Measurements from ENCODE around the gene NHP2. TPM values are rescaled to one million over a fixed set of nuclear protein-coding genes. Genes with fewer than 3 reads are reported as not detected.
"Not testable (repeated sequence)": the region's sequence is repeated elsewhere in the genome, so short reads cannot be mapped to it uniquely, and the experiment has no call there.

The NHP2 gene
- total RNA-seq, 1 experiment from 2014 or later: 254 TPM

- H3K36me3 ChIP-seq (replicated peaks; ENCODE audit: control insufficient read depth, insufficient read depth, low read length); DNase-seq; H3K27me3 ChIP-seq (ENCODE audit: control insufficient read depth, insufficient read depth, low read length): not testable (repeated sequence)
- H3K4me3 ChIP-seq (ENCODE audit: insufficient read depth, low read depth, low read length): peak overlapping the region; percentile 80
These were observed 23.5 kb downstream of the NHP2 start for GRCh38 chr5:178130234-178130575.

GRCh38 chr5:178129296-178129695 lies 24.4 kb downstream of the NHP2 start:
- DNase-seq: peak; percentile 37
- Histone ChIP-seq H3K27me3 (ENCODE audit: control insufficient read depth, insufficient read depth, low read length) (no peaks in the 10 kb centered on the region), H3K36me3 (replicated peaks; ENCODE audit: control insufficient read depth, insufficient read depth, low read length) (0 out of 2 replicates have a peak, but pooled peaks cover 3% of the 10 kb centered on the region), H3K4me3 (ENCODE audit: insufficient read depth, low read depth, low read length) (no peak overlapping the region)

- DNase-seq; H3K4me3 ChIP-seq (ENCODE audit: insufficient read depth, low read depth, low read length); H3K36me3 ChIP-seq (replicated peaks; ENCODE audit: control insufficient read depth, insufficient read depth, low read length); H3K27me3 ChIP-seq (ENCODE audit: control insufficient read depth, insufficient read depth, low read length): not testable (repeated sequence)
These were observed 26.2 kb downstream of the NHP2 start for GRCh38 chr5:178127300-178128009.

- no peak overlapping the region for H3K4me3 ChIP-seq (ENCODE audit: insufficient read depth, low read depth, low read length)
- no peaks in the 10 kb centered on the region for H3K27me3 ChIP-seq (ENCODE audit: control insufficient read depth, insufficient read depth, low read length)
- H3K36me3 ChIP-seq (replicated peaks; ENCODE audit: control insufficient read depth, insufficient read depth, low read length): peaks cover 8% of the 10 kb centered on the region
- peak; percentile 89 for DNase-seq
These were observed 27.1 kb downstream of the NHP2 start for GRCh38 chr5:178126556-178126955.

- H3K36me3 ChIP-seq (replicated peaks; ENCODE audit: control insufficient read depth, insufficient read depth, low read length): peaks cover 13% of the 10 kb centered on the region
- no peak for DNase-seq
- H3K27me3 ChIP-seq (ENCODE audit: control insufficient read depth, insufficient read depth, low read length): no peaks in the 10 kb centered on the region
These were observed 28.3 kb downstream of the NHP2 start for GRCh38 chr5:178125253-178125906.

DNA sequence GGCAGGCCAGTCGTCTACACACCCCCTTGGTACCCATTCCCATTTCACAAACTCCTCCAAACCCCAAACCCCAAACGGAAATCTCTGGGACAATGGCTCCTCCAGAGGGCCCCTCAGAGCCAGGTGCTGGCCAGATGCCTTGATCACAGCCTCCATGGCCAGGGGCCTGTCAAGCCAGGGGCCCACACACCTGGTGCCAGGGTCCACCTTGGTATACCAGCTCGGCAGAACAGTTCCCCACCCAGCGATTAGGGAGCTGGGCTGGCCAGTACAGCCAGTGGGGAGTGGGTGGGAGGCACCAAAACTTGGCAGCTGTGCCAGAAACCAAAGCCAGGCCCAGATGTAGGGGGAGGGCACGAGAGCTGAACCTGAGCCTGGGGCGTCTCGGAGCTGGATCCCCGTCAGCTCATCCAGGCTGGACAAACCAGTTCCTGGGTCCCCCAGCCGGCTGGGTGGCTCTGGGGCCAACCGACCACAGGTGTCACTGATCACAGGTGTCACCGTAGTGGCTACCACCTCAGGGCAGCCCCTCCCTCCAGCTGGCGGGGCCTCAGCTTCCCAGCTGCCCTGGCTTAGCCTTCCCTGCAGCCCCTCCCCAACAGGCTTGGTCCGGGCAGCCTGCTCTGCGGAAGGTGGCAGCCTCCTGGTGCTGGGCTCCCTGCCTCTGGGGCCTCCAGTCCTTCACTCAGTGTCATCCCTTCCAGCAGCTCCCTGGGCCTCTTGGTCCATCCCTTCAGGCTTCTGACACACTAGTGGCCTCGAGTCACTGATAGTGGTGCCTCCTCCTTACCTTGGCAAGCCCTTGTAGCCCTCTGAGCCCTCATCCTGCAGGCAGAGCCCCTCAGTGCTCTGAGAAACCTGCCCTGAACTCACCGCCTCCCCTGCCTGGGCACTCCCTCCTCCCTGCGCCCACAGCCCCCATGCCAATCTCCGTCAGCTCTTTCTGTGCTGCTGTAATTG lies 29.4 kb downstream of the NHP2 start:
- Histone ChIP-seq H3K27me3 (ENCODE audit: control insufficient read depth, insufficient read depth, low read length) (no peaks in the 10 kb centered on the region), H3K4me3 (ENCODE audit: insufficient read depth, low read depth, low read length) (no peak overlapping the region), H3K36me3 (replicated peaks; ENCODE audit: control insufficient read depth, insufficient read depth, low read length) (peaks cover 16% of the 10 kb centered on the region)
- peak; percentile 65 for DNase-seq

More at GRCh38 chr5:178125253-178125906, 28.3 kb downstream of the NHP2 start:
- H3K4me3 ChIP-seq (ENCODE audit: insufficient read depth, low read depth, low read length): no peak overlapping the region

DNA sequence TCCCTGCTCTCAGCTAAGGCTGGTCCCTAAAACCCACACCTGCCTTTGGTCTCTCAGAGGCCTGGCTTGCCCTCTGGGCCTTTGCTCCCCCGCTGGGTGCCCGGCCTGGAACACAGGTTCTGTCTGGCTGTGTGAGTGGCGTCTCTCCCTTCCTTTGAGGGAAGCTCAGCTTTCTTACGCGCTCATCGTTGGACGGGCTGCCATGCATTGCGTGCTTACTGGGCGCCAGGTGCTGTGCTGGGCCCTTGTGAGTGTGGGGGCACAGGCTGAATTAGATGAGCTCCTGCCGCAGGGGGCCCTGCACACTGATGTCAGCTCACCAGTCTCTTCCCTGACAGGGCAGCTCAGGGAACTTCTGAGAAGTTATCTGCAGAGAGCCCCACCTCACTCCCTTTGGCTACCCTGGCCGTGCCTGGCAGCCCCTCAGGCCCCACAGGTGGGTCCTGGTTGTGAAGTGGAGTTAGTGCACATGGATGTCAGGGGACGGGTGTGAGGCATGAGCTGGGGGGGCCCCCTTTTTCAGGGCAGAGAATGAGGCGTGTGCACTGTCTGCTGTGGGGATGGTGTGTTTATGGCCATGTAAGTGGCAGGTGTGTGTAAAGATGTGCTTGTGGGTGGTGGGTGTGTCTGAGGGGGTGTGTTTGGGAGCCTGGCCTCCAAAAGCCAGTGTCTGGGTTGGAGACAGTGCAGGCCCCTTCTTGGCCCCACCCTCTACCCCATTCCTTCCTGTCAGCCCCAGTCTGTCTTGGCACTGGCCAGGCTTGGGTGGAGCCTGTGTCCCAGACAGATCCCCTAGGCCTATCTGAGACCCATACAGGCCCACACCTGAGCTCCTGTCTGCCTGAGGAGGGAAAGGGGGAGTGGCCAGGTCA lies 30.4 kb downstream of the NHP2 start:
- Histone ChIP-seq H3K4me3 (ENCODE audit: insufficient read depth, low read depth, low read length) (no peak overlapping the region), H3K27me3 (ENCODE audit: control insufficient read depth, insufficient read depth, low read length) (no peaks in the 10 kb centered on the region), H3K36me3 (replicated peaks; ENCODE audit: control insufficient read depth, insufficient read depth, low read length) (peaks cover 16% of the 10 kb centered on the region)
- peak; percentile 49 for DNase-seq

GRCh38 chr5:178122346-178122745 lies 31.3 kb downstream of the NHP2 start:
- Histone ChIP-seq H3K4me3 (ENCODE audit: insufficient read depth, low read depth, low read length) (no peak overlapping the region), H3K27me3 (ENCODE audit: control insufficient read depth, insufficient read depth, low read length) (no peaks in the 10 kb centered on the region), H3K36me3 (replicated peaks; ENCODE audit: control insufficient read depth, insufficient read depth, low read length) (peaks cover 16% of the 10 kb centered on the region)
- peak; percentile 32 for DNase-seq

GRCh38 chr5:178121391-178122276 lies 32.1 kb downstream of the NHP2 start:
- peaks cover 18% of the 10 kb centered on the region for H3K36me3 ChIP-seq (replicated peaks; ENCODE audit: control insufficient read depth, insufficient read depth, low read length)
- H3K27me3 ChIP-seq (ENCODE audit: control insufficient read depth, insufficient read depth, low read length): no peaks in the 10 kb centered on the region
- peak; percentile 46 for DNase-seq
- H3K4me3 ChIP-seq (ENCODE audit: insufficient read depth, low read depth, low read length): no peak overlapping the region

GRCh38 chr5:178120607-178121357 lies 32.9 kb downstream of the NHP2 start:
- Histone ChIP-seq H3K27me3 (ENCODE audit: control insufficient read depth, insufficient read depth, low read length) (no peaks in the 10 kb centered on the region), H3K36me3 (replicated peaks; ENCODE audit: control insufficient read depth, insufficient read depth, low read length) (peaks cover 18% of the 10 kb centered on the region), H3K4me3 (ENCODE audit: insufficient read depth, low read depth, low read length) (no peak overlapping the region)
- peak; percentile 93 for DNase-seq

DNA sequence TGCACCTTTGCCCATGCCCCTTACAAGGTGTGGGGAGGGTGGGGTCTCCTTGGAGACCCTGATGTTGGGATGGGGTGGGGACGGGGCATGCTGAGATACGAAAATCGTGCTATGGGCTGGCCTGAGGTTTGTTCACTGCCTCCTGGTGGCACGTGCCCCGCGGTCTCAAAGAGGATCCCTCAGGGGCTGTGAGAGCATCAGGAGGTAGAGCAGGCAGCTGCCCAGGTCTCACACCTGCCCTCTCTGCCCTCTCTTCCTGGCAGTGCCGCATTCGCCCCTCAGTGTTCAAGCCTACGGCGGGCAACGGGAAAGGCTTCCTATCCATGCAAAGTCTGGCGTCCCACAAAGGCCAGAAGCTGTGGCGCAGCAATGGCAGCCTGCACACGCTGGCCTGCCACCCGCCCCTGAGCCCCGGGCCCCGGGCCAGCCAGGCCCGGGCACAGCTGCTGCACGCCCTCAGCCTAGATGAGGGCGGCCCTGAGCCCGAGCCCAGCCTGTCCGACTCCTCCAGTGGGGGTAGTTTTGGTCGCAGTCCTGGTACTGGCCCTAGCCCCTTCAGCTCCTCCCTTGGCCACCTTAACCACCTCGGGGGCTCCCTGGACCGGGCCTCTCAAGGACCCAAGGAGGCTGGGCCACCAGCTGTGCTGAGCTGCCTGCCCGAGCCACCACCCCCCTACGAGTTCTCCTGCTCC lies 33.6 kb downstream of the NHP2 start:
- peak; percentile 69 for DNase-seq
- Histone ChIP-seq H3K27me3 (ENCODE audit: control insufficient read depth, insufficient read depth, low read length) (no peaks in the 10 kb centered on the region), H3K36me3 (replicated peaks; ENCODE audit: control insufficient read depth, insufficient read depth, low read length) (peaks cover 18% of the 10 kb centered on the region), H3K4me3 (ENCODE audit: insufficient read depth, low read depth, low read length) (no peak overlapping the region)

DNA sequence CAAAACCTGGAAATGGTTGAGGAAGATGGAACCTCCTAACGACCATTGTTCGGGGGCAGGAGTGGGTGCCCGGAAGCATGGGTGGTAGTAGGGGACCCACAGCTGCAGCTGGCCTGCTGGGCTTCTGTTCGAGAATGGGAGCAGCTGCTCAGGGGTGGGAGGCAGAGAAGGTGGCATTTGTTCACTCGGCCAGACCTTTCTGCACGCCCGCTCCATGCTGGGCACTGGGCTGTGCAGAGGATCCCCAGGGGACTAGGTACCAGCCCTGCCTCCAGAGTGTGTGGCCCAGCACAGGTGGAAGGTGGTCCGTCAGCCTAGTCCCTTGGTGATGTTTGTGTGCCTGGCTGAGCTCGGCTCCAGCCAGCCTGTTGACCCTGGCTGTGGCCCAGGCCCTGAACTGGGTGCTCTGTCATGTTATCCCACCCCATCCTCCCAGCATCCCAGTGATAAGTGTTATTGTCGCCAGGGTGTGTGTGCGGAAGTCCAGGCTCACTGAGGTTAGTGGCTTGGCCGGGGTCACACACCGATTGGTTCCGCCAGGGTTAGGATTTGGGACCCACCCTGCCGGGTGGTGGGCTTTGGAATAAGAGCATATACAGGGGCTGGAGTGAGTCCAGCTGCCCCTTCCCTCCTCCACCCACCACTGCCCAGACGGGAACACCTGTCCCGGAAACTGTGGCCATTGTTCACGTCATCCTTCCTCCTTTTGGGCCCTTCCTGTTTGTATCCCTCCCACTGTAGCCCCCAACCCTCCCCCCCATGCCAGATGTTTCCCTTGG lies 35.6 kb downstream of the NHP2 start:
- peak; percentile 27 for DNase-seq
- Histone ChIP-seq H3K27me3 (ENCODE audit: control insufficient read depth, insufficient read depth, low read length) (no peaks in the 10 kb centered on the region), H3K4me3 (ENCODE audit: insufficient read depth, low read depth, low read length) (no peak overlapping the region), H3K36me3 (replicated peaks; ENCODE audit: control insufficient read depth, insufficient read depth, low read length) (peaks cover 18% of the 10 kb centered on the region)
